WI38 (cell line): ENCODE results near the gene S100A5.

Source experiments
- H3K4me3 ChIP-seq: 2 replicates; pipeline ENCODE4 v1.5.1; 2011; ENCODE audit warnings: low read depth, mild to moderate bottlenecking, control low read depth, low read length
- CTCF ChIP-seq: IDR thresholded peaks from 2 replicates; pipeline ENCODE4 v1.5.1; 2012; ENCODE audit warnings: low read depth, mild to moderate bottlenecking, control low read depth, low read length

S100A5 gene

GRCh38 chr1:153557877-153558276 is 17.1 kb upstream of the S100A5 start:
- H3K4me3 ChIP-seq, result no peak overlapping the region
- no peak for TF ChIP-seq CTCF

GRCh38 chr1:153556348-153556747 is 15.6 kb upstream of the S100A5 start:
- H3K4me3 ChIP-seq, result no peak overlapping the region
- TF ChIP-seq CTCF, result no peak

- H3K4me3 ChIP-seq, result no peak overlapping the region
- TF ChIP-seq CTCF, result no peak
Measured at GRCh38 chr1:153553830-153554541, 13.3 kb upstream of the S100A5 start.

GRCh38 chr1:153553096-153553495 is 12.4 kb upstream of the S100A5 start:
- H3K4me3 ChIP-seq, result no peak overlapping the region
- no peak for TF ChIP-seq CTCF

- no peak for TF ChIP-seq CTCF
- no peak overlapping the region for H3K4me3 ChIP-seq
Measured at GRCh38 chr1:153552335-153552734, 11.6 kb upstream of the S100A5 start.

- no peak for TF ChIP-seq CTCF
- no peak overlapping the region for H3K4me3 ChIP-seq
Measured at GRCh38 chr1:153550827-153551500, 10.2 kb upstream of the S100A5 start.

- no peak for TF ChIP-seq CTCF
- no peak overlapping the region for H3K4me3 ChIP-seq
Measured at GRCh38 chr1:153550398-153550758, 9.6 kb upstream of the S100A5 start.
